ENCODE results near the gene CNTNAP2. TPM values are rescaled to one million over a fixed set of nuclear protein-coding genes. Genes with fewer than 3 reads are reported as not detected.
"Not testable (repeated sequence)": the region's sequence is repeated elsewhere in the genome, so short reads cannot be mapped to it uniquely, and the experiment has no call there.

CNTNAP2 gene
- total and polyA plus RNA-seq, 4 experiments from 2014 or later = 0.19 to 0.50 (median 0.20) TPM; not detected in 1

GRCh38 chr7:148462774-148463173 lies 2346.2 kb downstream of the CNTNAP2 start:
- CTCF ChIA-PET (ENCODE audit: partially characterized antibody); H3K27me3 Mint-ChIP-seq; H3K9me3 Mint-ChIP-seq; H3K36me3 Mint-ChIP-seq; intact Hi-C loops (cut with micrococcal nuclease); H3K27me3 ChIP-seq (ENCODE audit: insufficient read depth, low read length); H3K9me3 ChIP-seq (ENCODE audit: control insufficient read depth in 1 of 2, low read length in 2 of 2); H3K4me3 ChIP-seq (ENCODE audit: low read length in 2 of 2); POLR2A ChIA-PET (ENCODE audit: partially characterized antibody); DNase-seq; H3K36me3 ChIP-seq (ENCODE audit: insufficient read depth, low read length); H3K27ac ChIP-seq (ENCODE audit: low read depth, low read length); H3K4me1 Mint-ChIP-seq; H3K4me1 ChIP-seq (ENCODE audit: insufficient read depth, low read length); H3K4me3 Mint-ChIP-seq; H3K27ac Mint-ChIP-seq: not testable (repeated sequence)

DNA sequence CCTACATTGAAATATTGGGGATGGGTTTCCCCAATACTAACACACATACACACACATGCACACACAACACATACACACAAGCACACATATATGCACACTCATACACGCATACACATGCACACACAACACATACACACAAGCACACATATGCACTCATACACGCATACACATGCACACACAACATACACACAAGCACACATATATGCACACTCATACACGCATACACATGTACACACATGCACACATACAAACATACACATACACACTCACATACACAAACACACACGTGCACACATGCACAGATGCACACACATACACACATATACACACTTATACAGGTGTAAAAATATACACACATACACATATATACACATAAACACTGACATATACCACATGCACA lies 2346.6 kb downstream of the CNTNAP2 start:
- no peak overlapping the region for H3K4me3 Mint-ChIP-seq
- intact Hi-C loops (cut with micrococcal nuclease) = no loop called here
- Histone ChIP-seq H3K4me1 (ENCODE audit: insufficient read depth, low read length) (no peaks in the 10 kb centered on the region), H3K9me3 (ENCODE audit: control insufficient read depth in 1 of 2, low read length in 2 of 2) (no peaks in the 10 kb centered on the region), H3K27me3 (ENCODE audit: insufficient read depth, low read length) (no peaks in the 10 kb centered on the region), H3K4me3 (ENCODE audit: low read length in 2 of 2) (no peak overlapping the region), H3K27ac (ENCODE audit: low read depth, low read length) (no peak overlapping the region), H3K36me3 (ENCODE audit: insufficient read depth, low read length) (no peaks in the 10 kb centered on the region)
- H3K9me3 Mint-ChIP-seq = peaks cover 0 to 6% (median 0%) of the 10 kb centered on the region in 8 donors
- ChIA-PET CTCF (ENCODE audit: partially characterized antibody) (no interaction called here), POLR2A (ENCODE audit: partially characterized antibody) (no interaction called here)
- DNase-seq = no peak
- H3K4me1 Mint-ChIP-seq = peaks cover 0 to 3% (median 0%) of the 10 kb centered on the region in 4 donors
- H3K36me3 Mint-ChIP-seq = no peaks in the 10 kb centered on the region
- peaks cover 2% of the 10 kb centered on the region in 2 donors for H3K27me3 Mint-ChIP-seq
- no peak overlapping the region for H3K27ac Mint-ChIP-seq

DNA sequence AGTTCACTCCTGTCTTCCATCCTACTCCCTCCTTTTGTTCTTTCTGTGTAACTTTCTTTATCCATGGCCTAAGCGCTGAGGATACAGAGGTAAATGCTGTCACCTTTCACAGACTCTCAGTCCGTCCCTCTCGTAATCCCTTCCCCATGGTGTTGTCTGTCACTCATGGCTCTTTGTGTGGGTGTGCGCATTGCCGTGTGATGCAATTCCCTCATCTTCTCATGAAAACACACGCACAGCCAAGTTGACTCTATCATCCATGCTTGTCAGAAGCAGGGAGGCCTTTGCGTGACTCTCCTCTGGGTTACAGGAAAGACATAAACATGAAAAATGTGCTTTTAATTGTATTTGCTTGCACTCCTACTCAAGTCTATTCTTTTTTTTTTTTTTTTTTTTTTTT lies 2348.3 kb downstream of the CNTNAP2 start:
- H3K27me3 ChIP-seq (ENCODE audit: insufficient read depth, low read length) = no peaks in the 10 kb centered on the region
- no peaks in the 10 kb centered on the region for H3K36me3 Mint-ChIP-seq
- ChIA-PET CTCF (ENCODE audit: partially characterized antibody) (no interaction called here), POLR2A (ENCODE audit: partially characterized antibody) (no interaction called here)
- no peak overlapping the region for H3K4me3 ChIP-seq (ENCODE audit: low read length in 2 of 2)
- H3K9me3 Mint-ChIP-seq = peaks cover 0 to 6% (median 0%) of the 10 kb centered on the region in 8 donors
- peaks cover 0 to 3% of the 10 kb centered on the region in 2 donors for H3K27me3 Mint-ChIP-seq
- no peak for DNase-seq
- no peaks in the 10 kb centered on the region for H3K36me3 ChIP-seq (ENCODE audit: insufficient read depth, low read length)
- H3K9me3 ChIP-seq (ENCODE audit: control insufficient read depth in 1 of 2, low read length in 2 of 2) = no peaks in the 10 kb centered on the region
- H3K27ac Mint-ChIP-seq = no peak overlapping the region
- peaks cover 0 to 3% (median 0%) of the 10 kb centered on the region in 4 donors for H3K4me1 Mint-ChIP-seq
- H3K4me1 ChIP-seq (ENCODE audit: insufficient read depth, low read length) = no peaks in the 10 kb centered on the region
- H3K4me3 Mint-ChIP-seq = no peak overlapping the region
- no peak overlapping the region for H3K27ac ChIP-seq (ENCODE audit: low read depth, low read length)
- intact Hi-C loops (cut with micrococcal nuclease) = no loop called here

DNA sequence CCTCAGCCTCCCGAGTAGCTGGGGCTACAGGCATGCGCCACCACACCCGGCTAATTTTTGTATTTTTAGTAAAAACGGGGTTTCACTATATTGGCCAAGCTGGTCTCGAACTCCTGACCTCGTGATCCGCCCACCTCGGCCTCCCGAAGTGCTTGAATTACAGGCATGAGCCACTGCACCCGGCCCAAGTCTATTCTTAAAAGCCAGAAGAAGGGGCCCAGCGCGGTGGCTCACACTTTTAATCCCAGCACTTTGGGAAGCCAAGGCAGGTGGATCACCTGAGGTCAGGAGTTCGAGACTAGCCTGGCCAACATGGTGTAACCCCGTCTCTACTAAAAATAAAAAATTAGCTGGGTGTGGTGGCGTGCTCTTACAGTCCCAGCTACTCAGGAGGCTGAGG lies 2348.8 kb downstream of the CNTNAP2 start:
- H3K9me3 Mint-ChIP-seq; CTCF ChIA-PET (ENCODE audit: partially characterized antibody); intact Hi-C loops (cut with micrococcal nuclease): not testable (repeated sequence)

GRCh38 chr7:148466120-148466519 lies 2349.5 kb downstream of the CNTNAP2 start:
- peaks cover 0 to 10% of the 10 kb centered on the region in 2 donors for H3K27me3 Mint-ChIP-seq
- no peak for DNase-seq
- H3K4me3 ChIP-seq (ENCODE audit: low read length in 2 of 2) = no peak overlapping the region
- intact Hi-C loops (cut with micrococcal nuclease) = no loop called here
- H3K9me3 ChIP-seq (ENCODE audit: control insufficient read depth in 1 of 2, low read length in 2 of 2) = no peaks in the 10 kb centered on the region
- no peak overlapping the region for H3K27ac Mint-ChIP-seq
- ChIA-PET CTCF (ENCODE audit: partially characterized antibody) (no interaction called here), POLR2A (ENCODE audit: partially characterized antibody) (no interaction called here)
- no peak overlapping the region for H3K27ac ChIP-seq (ENCODE audit: low read depth, low read length)
- H3K4me1 Mint-ChIP-seq = peaks cover 0 to 3% (median 0%) of the 10 kb centered on the region in 4 donors
- H3K36me3 Mint-ChIP-seq = no peaks in the 10 kb centered on the region
- H3K36me3 ChIP-seq (ENCODE audit: insufficient read depth, low read length) = no peaks in the 10 kb centered on the region
- H3K9me3 Mint-ChIP-seq = peaks cover 0 to 6% (median 0%) of the 10 kb centered on the region in 8 donors
- H3K4me1 ChIP-seq (ENCODE audit: insufficient read depth, low read length) = no peaks in the 10 kb centered on the region
- no peak overlapping the region for H3K4me3 Mint-ChIP-seq
- no peaks in the 10 kb centered on the region for H3K27me3 ChIP-seq (ENCODE audit: insufficient read depth, low read length)

More for the DNA sequence above, 2348.8 kb downstream of the CNTNAP2 start:
- H3K4me1 ChIP-seq (ENCODE audit: insufficient read depth, low read length); H3K4me3 ChIP-seq (ENCODE audit: low read length in 2 of 2); H3K4me3 Mint-ChIP-seq; DNase-seq; H3K36me3 Mint-ChIP-seq; H3K27ac ChIP-seq (ENCODE audit: low read depth, low read length); POLR2A ChIA-PET (ENCODE audit: partially characterized antibody); H3K27me3 ChIP-seq (ENCODE audit: insufficient read depth, low read length); H3K36me3 ChIP-seq (ENCODE audit: insufficient read depth, low read length); H3K27ac Mint-ChIP-seq; H3K9me3 ChIP-seq (ENCODE audit: control insufficient read depth in 1 of 2, low read length in 2 of 2); H3K4me1 Mint-ChIP-seq; H3K27me3 Mint-ChIP-seq: not testable (repeated sequence)

DNA sequence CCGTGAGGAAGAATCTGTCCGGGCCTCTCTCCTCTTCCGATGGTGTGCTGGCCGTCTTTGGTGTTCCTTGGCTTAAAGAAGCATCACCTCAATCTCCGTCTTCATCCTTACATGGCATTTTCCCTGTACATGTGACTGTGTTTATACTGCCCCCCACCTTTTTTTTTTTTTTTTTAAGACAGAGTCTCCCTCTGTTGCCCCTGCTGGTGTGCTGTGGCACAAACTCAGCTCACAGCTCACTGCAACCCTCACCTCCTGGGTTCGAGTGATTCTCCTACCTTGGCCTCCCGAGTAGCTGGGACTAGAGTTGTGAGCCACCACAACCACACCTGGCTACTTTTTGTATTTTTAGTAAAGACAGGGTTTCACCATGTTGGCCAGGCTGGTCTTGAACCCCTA lies 2352.1 kb downstream of the CNTNAP2 start:
- no peaks in the 10 kb centered on the region for H3K27me3 ChIP-seq (ENCODE audit: insufficient read depth, low read length)
- Mint-ChIP-seq H3K4me1 (no peaks in the 10 kb centered on the region), H3K4me3 (no peak overlapping the region), H3K36me3 (no peaks in the 10 kb centered on the region), H3K27me3 (peaks cover 6 to 18% of the 10 kb centered on the region in 2 donors), H3K9me3 (peaks cover 0 to 2% (median 0%) of the 10 kb centered on the region in 8 donors), H3K27ac (peak overlapping the region in 1 of 7 donors; percentile 37)
- no peaks in the 10 kb centered on the region for H3K36me3 ChIP-seq (ENCODE audit: insufficient read depth, low read length)
- DNase-seq = no peak
- ChIA-PET CTCF (ENCODE audit: partially characterized antibody) (no interaction called here), POLR2A (ENCODE audit: partially characterized antibody) (no interaction called here)
- H3K27ac ChIP-seq (ENCODE audit: low read depth, low read length) = no peak overlapping the region
- H3K4me1 ChIP-seq (ENCODE audit: insufficient read depth, low read length) = no peaks in the 10 kb centered on the region
- no peaks in the 10 kb centered on the region for H3K9me3 ChIP-seq (ENCODE audit: control insufficient read depth in 1 of 2, low read length in 2 of 2)
- H3K4me3 ChIP-seq (ENCODE audit: low read length in 2 of 2) = no peak overlapping the region
- intact Hi-C loops (cut with micrococcal nuclease) = no loop called here

Small RNA genes within 50 kb of the gene (microRNA-seq; reads per million reads assigned to microRNA genes)
- not detected for gene MIR548F4 (ENCODE audit: borderline microRNAs expressed, borderline number of aligned reads, borderline replicate concordance)
